ENCODE results near the gene OR5A2.
"Not testable (repeated sequence)": the region's sequence is repeated elsewhere in the genome, so short reads cannot be mapped to it uniquely, and the experiment has no call there.

The OR5A2 gene

GRCh38 chr11:59426361-59427067 lies at the start of gene OR5A2:
OR5A2 (minus strand) TSS chr11:59426413; CDS start chr11:59422953, 3,460 bp downstream.
- DNase-seq = no peak

- DNase-seq = no peak
These were observed 49.0 kb upstream of the OR5A2 start for GRCh38 chr11:59475176-59475575.

- no peak for DNase-seq
These were observed 46.8 kb upstream of the OR5A2 start, which contains the start of gene OR4D10 for GRCh38 chr11:59473015-59473414. OR4D10 (plus strand) TSS chr11:59473315; CDS start chr11:59477430, 4,115 bp downstream.

GRCh38 chr11:59463190-59463641 lies 37.0 kb upstream of the OR5A2 start:
- peak in 1 of 2 experiments; percentile 3 for DNase-seq

GRCh38 chr11:59459916-59460315 lies 33.7 kb upstream of the OR5A2 start:
- DNase-seq = no peak

- DNase-seq = no peak
These were observed 30.4 kb upstream of the OR5A2 start, which contains the start of gene OR4D6 for GRCh38 chr11:59456661-59457060. OR4D6 (plus strand) TSS chr11:59456961; CDS start chr11:59456961, 0 bp downstream.

GRCh38 chr11:59448484-59448883 lies 22.3 kb upstream of the OR5A2 start:
- no peak for DNase-seq

- DNase-seq = not testable (repeated sequence)
These were observed 19.4 kb upstream of the OR5A2 start for GRCh38 chr11:59445624-59446023.

- DNase-seq = peak; percentile 12 to 51
These were observed 11.6 kb upstream of the OR5A2 start for GRCh38 chr11:59437770-59438169.

- DNase-seq = no peak
These were observed 10.0 kb upstream of the OR5A2 start, which contains the start of gene OR5A1 for GRCh38 chr11:59436169-59436568. OR5A1 (plus strand) TSS chr11:59436469; CDS start chr11:59443169, 6,700 bp downstream.

GRCh38 chr11:59429924-59430516 lies 3.8 kb upstream of the OR5A2 start:
- peak in 1 of 2 experiments; percentile 32 for DNase-seq

GRCh38 chr11:59427068-59427382 lies 812 bp upstream of the OR5A2 start:
- no peak for DNase-seq

GRCh38 chr11:59425131-59425530 lies 1.1 kb downstream of the OR5A2 start:
- DNase-seq = no peak

GRCh38 chr11:59423835-59424234 lies 2.4 kb downstream of the OR5A2 start:
- no peak for DNase-seq

GRCh38 chr11:59418156-59418555 lies 8.1 kb downstream of the OR5A2 start:
- DNase-seq = peak in 1 of 2 experiments; percentile 1

GRCh38 chr11:59417023-59417422 lies 9.2 kb downstream of the OR5A2 start:
- DNase-seq = no peak

- DNase-seq = no peak
These were observed 9.6 kb downstream of the OR5A2 start for GRCh38 chr11:59416613-59417012.

GRCh38 chr11:59415111-59415510 lies 11.1 kb downstream of the OR5A2 start:
- no peak for DNase-seq

- no peak for DNase-seq
These were observed 12.6 kb downstream of the OR5A2 start for GRCh38 chr11:59413646-59414045.

- no peak for DNase-seq
These were observed 22.7 kb downstream of the OR5A2 start for GRCh38 chr11:59403546-59403945.

GRCh38 chr11:59401262-59401552 lies 25.0 kb downstream of the OR5A2 start:
- DNase-seq = no peak

GRCh38 chr11:59400461-59401261 lies 25.6 kb downstream of the OR5A2 start:
- DNase-seq = no peak

- DNase-seq = no peak
These were observed 32.0 kb downstream of the OR5A2 start for GRCh38 chr11:59394186-59394585.

Data from NCI-H524 (cell line).